Ovary (tissue), 9 donors: ENCODE results near the gene CNDP2. TPM values are rescaled to one million over a fixed set of nuclear protein-coding genes. Genes with fewer than 3 reads are reported as not detected.

ENCODE experiments used
- DNase-seq, 5 donors: peaks; one replicate each; pipeline ENCODE4 v3.0.0-alpha.2; 2019 to 2020
- H3K27ac ChIP-seq, 2 donors: fragments of 200-600 bp; one replicate each; pipeline versions ENCODE4 v1.5.1 to v1.8.0; 2019 to 2022
- H3K27me3 ChIP-seq: fragments of 200-600 bp; one replicate; pipeline ENCODE4 v1.8.0; 2022
- H3K36me3 ChIP-seq: fragments of 200-600 bp; sonication (generic); one replicate; pipeline ENCODE4 v1.5.1; 2019
- H3K4me1 ChIP-seq: one replicate; pipeline ENCODE4 v1.8.1; 2013; ENCODE audit warnings: mild to moderate bottlenecking, moderate library complexity; ENCODE audit not compliant: insufficient read depth
- H3K4me3 ChIP-seq: fragments of 200-600 bp; sonication (generic); one replicate; pipeline ENCODE4 v1.5.1; 2017
- H3K9me3 ChIP-seq, 2 donors: fragments of 200-600 bp in 1 of 2; sonication (generic) in 1 of 2; one replicate each; pipeline versions ENCODE4 v1.5.1 to v1.8.1; 2013 to 2019; ENCODE audit warnings: mild to moderate bottlenecking in 1 of 2, moderate library complexity in 1 of 2
- EP300 ChIP-seq: sonication (generic); formaldehyde crosslinking; IDR thresholded peaks from one replicate; pipeline ENCODE4 v1.6.1; 2017; ENCODE audit warnings: antibody characterized with exemption
- POLR2A ChIP-seq: fragments of 450-650 bp; IDR thresholded peaks from one replicate; pipeline ENCODE4 v1.6.1; 2017; ENCODE audit warnings: antibody characterized with exemption, mild to moderate bottlenecking, moderate library complexity
- intact Hi-C, 4 donors: fragments of 100-400 bp; cut with DNase I; formaldehyde crosslinking; loops; one replicate each; pipeline versions ENCODE4 v1.11.0 to v1.15.1; 2022 to 2023
- polyA plus RNA-seq, 2 donors: library from polyadenylated mRNA; stranded (reverse); fragments of 200-250 nt in 1 of 2; fragments of 350-450 nt in 1 of 2; fragmentation: Illumina TruSeq in 1 of 2; extraction: RNeasy Lipid Tissue Mini Kit (QIAGEN cat#74804) in 1 of 2; gene quantifications; one replicate each; pipeline ENCODE4 v1.2.3, GENCODE V29; 2013 to 2014
- total RNA-seq, 7 donors: library from RNA; depleted of rRNA in 2 of 7; stranded (reverse); fragments of >200 nt in 2 of 7; fragmentation: NEBNext Ultra II Directional in 3 of 7; extraction: Animal tissue kit (Norgen Biotek cat#: 25700) in 3 of 7; gene quantifications; one replicate each; pipeline versions ENCODE4 v1.1.0 to v1.2.4, GENCODE V29; 2016 to 2023
- TF ChIP-seq, protein P1 (sequence below), 3 donors: fragments of 450-650 bp in 2 of 3; fragments of 200-600 bp in 1 of 3; IDR thresholded peaks; one replicate each; pipeline versions ENCODE4 v1.5.1 to v1.8.0; 2016 to 2022; ENCODE audit warnings: antibody characterized with exemption in 3 of 3, mild to moderate bottlenecking in 1 of 3
- donor health status: DM: no; HTN: no; CAD: no; lungs with moderate emphysema.
- donor health status: DM: no; HTN: no; CAD: no.
- donor health status: Bipolar disorder and iron deficiency.
- donor health status: DM: yes; HTN: yes; CAD: no.
- donor health status: DM: no; HTN: no; CAD: no.
- donor health status: DM: yes; HTN: yes; CAD: no.

CNDP2 gene
- total and polyA plus RNA-seq, 9 donors: 28.1 to 119 (median 91.7) TPM

DNA sequence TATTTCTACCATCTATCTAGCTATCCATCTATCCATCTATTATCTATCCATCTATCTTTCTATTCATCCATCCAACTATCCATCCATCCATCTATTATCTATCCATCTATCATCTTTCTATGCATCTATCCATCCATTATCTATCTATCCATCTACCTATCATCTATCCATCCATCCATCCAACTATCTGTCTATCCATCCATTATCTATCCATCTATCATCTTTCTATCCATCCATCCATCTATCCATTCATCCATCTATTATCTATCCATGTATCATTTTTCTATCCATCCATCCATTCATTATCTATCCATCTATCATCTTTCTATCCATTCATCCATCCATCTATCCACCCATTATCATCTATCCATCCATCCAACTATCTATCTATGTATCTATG lies 76.9 kb downstream of the CNDP2 start:
- no peaks in the 10 kb centered on the region for H3K4me1 ChIP-seq
- H3K27ac ChIP-seq: no peak overlapping the region
- DNase-seq: no peak
- TF ChIP-seq EP300: no peak
- TF ChIP-seq, protein P1, sequence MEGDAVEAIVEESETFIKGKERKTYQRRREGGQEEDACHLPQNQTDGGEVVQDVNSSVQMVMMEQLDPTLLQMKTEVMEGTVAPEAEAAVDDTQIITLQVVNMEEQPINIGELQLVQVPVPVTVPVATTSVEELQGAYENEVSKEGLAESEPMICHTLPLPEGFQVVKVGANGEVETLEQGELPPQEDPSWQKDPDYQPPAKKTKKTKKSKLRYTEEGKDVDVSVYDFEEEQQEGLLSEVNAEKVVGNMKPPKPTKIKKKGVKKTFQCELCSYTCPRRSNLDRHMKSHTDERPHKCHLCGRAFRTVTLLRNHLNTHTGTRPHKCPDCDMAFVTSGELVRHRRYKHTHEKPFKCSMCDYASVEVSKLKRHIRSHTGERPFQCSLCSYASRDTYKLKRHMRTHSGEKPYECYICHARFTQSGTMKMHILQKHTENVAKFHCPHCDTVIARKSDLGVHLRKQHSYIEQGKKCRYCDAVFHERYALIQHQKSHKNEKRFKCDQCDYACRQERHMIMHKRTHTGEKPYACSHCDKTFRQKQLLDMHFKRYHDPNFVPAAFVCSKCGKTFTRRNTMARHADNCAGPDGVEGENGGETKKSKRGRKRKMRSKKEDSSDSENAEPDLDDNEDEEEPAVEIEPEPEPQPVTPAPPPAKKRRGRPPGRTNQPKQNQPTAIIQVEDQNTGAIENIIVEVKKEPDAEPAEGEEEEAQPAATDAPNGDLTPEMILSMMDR (IDR thresholded peaks at IDR 0.05): no peak
- no peak for TF ChIP-seq POLR2A
- H3K4me3 ChIP-seq: no peak overlapping the region
- no peaks in the 10 kb centered on the region for H3K27me3 ChIP-seq
- no peaks in the 10 kb centered on the region for H3K36me3 ChIP-seq
- intact Hi-C loops: no loop called here
- H3K9me3 ChIP-seq: no peaks in the 10 kb centered on the region

Other genes with a start within 250 kb of the CNDP2 start
- gene CYB5A, start 204.4 kb upstream of the CNDP2 start, total RNA-seq: 100 to 1,000 TPM; 158 to 454 (median 293) TPM
- gene CYB5A, start 204.4 kb upstream of the CNDP2 start, polyA plus RNA-seq: 100 to 1,000 TPM; 233 to 325 TPM
- not detected for gene C18orf63, start 180.5 kb upstream of the CNDP2 start, total RNA-seq
- gene C18orf63, start 180.5 kb upstream of the CNDP2 start, polyA plus RNA-seq: not detected
- gene DIPK1C, start 39.1 kb upstream of the CNDP2 start, total RNA-seq: under 1 TPM in 2 of 7 donors, not detected in 5; 0.05 to 0.17 TPM
- gene DIPK1C, start 39.1 kb upstream of the CNDP2 start, polyA plus RNA-seq: under 1 TPM in 1 of 2 donors, not detected in 1; 0.04 TPM
- gene CNDP1, start 38.1 kb downstream of the CNDP2 start, total RNA-seq: under 1 TPM in 5 of 7 donors, not detected in 2; 0.13 to 0.35 (median 0.15) TPM
- gene CNDP1, start 38.1 kb downstream of the CNDP2 start, polyA plus RNA-seq: under 1 TPM in 1 of 2 donors, not detected in 1; 0.02 TPM
- 10 to 100 TPM; 14.4 to 22.3 (median 19.7) TPM for gene ZNF407, start 101.5 kb downstream of the CNDP2 start, total RNA-seq
- gene ZNF407, start 101.5 kb downstream of the CNDP2 start, polyA plus RNA-seq: 1 to 10 TPM; 5.3 to 5.9 TPM